ENCODE data around the gene E2F2.

Gene E2F2

GRCh38 chr1:23562137-23562876 is 31.3 kb upstream of the E2F2 start:
- H3K4me3 ChIP-seq (ENCODE audit: low read length), result no peak overlapping the region
- TF ChIP-seq CTCF (IDR thresholded peaks at IDR 0.05; ENCODE audit: insufficient read depth, low read depth, low read length, missing control alignments), result no peak
- peak; percentile 92 for DNase-seq (ENCODE audit: low read depth)

- no peak overlapping the region for H3K4me3 ChIP-seq (ENCODE audit: low read length)
- no peak for DNase-seq (ENCODE audit: low read depth)
These were observed 30.7 kb upstream of the E2F2 start for GRCh38 chr1:23561813-23562100.

GRCh38 chr1:23561076-23561812 is 30.2 kb upstream of the E2F2 start:
- DNase-seq (ENCODE audit: low read depth), result no peak
- TF ChIP-seq CTCF (IDR thresholded peaks at IDR 0.05; ENCODE audit: insufficient read depth, low read depth, low read length, missing control alignments), result no peak
- H3K4me3 ChIP-seq (ENCODE audit: low read length), result no peak overlapping the region

More at GRCh38 chr1:23561813-23562100, 30.7 kb upstream of the E2F2 start:
- TF ChIP-seq CTCF (IDR thresholded peaks at IDR 0.05; ENCODE audit: insufficient read depth, low read depth, low read length, missing control alignments), result no peak

- DNase-seq (ENCODE audit: low read depth), result no peak
- no peak for TF ChIP-seq CTCF (IDR thresholded peaks at IDR 0.05; ENCODE audit: insufficient read depth, low read depth, low read length, missing control alignments)
- H3K4me3 ChIP-seq (ENCODE audit: low read length), result peak overlapping the region; percentile 100
These were observed 29.1 kb upstream of the E2F2 start for GRCh38 chr1:23559985-23560741.

GRCh38 chr1:23559136-23559984 is 28.3 kb upstream of the E2F2 start, which contains the start of gene ID3:
ID3 (minus strand) TSS chr1:23559501; CDS start chr1:23559426, 75 bp downstream.
- peak; percentile 97 for DNase-seq (ENCODE audit: low read depth)
- H3K4me3 ChIP-seq (ENCODE audit: low read length), result peak within 1 kb of the TSS; percentile 100
- no peak for TF ChIP-seq CTCF (IDR thresholded peaks at IDR 0.05; ENCODE audit: insufficient read depth, low read depth, low read length, missing control alignments)

GRCh38 chr1:23558872-23559135 is 27.8 kb upstream of the E2F2 start:
- DNase-seq (ENCODE audit: low read depth), result no peak
- no peak for TF ChIP-seq CTCF (IDR thresholded peaks at IDR 0.05; ENCODE audit: insufficient read depth, low read depth, low read length, missing control alignments)
- peak overlapping the region; percentile 100 for H3K4me3 ChIP-seq (ENCODE audit: low read length)

Data from epithelial cell of esophagus (primary cell).